IPS-18c (cell line): ENCODE data around the gene TMEM123.
A peak's percentile ranks its signal among the peaks of the same experiment; 100 is the strongest.
"Not testable (repeated sequence)": the region's sequence is repeated elsewhere in the genome, so short reads cannot be mapped to it uniquely, and the experiment has no call there.

Experiments used
- H3K4me3 ChIP-seq: 2 replicates; pipeline ENCODE4 v1.7.0; 2013; ENCODE audit warnings: low read depth, mild to moderate bottlenecking, low read length, moderate library complexity; ENCODE audit not compliant: insufficient read depth
- H3K9me3 ChIP-seq: one replicate; pipeline ENCODE4 v1.6.1; 2013; ENCODE audit warnings: mild to moderate bottlenecking, low read length, moderate library complexity; ENCODE audit not compliant: control insufficient read depth, insufficient read depth

TMEM123 gene

GRCh38 chr11:102393272-102393730 is 59.3 kb downstream of the TMEM123 start:
- H3K9me3 ChIP-seq, result no peaks in the 10 kb centered on the region

GRCh38 chr11:102391549-102392237 is 60.9 kb downstream of the TMEM123 start:
- H3K4me3 ChIP-seq, result no peak overlapping the region; the same call in 1 of the 2 replicates
- no peaks in the 10 kb centered on the region for H3K9me3 ChIP-seq

More at GRCh38 chr11:102393272-102393730, 59.3 kb downstream of the TMEM123 start:
- H3K4me3 ChIP-seq, result no peak overlapping the region

- no peak overlapping the region for H3K4me3 ChIP-seq
These were observed 61.7 kb downstream of the TMEM123 start for GRCh38 chr11:102390667-102391465.

GRCh38 chr11:102389253-102389652 is 63.3 kb downstream of the TMEM123 start:
- H3K4me3 ChIP-seq, result no peak overlapping the region

More at GRCh38 chr11:102390667-102391465, 61.7 kb downstream of the TMEM123 start:
- no peaks in the 10 kb centered on the region for H3K9me3 ChIP-seq

GRCh38 chr11:102387043-102387781 is 65.4 kb downstream of the TMEM123 start:
- H3K4me3 ChIP-seq, result no peak overlapping the region

More at GRCh38 chr11:102389253-102389652, 63.3 kb downstream of the TMEM123 start:
- no peaks in the 10 kb centered on the region for H3K9me3 ChIP-seq

GRCh38 chr11:102386136-102386734 is 66.3 kb downstream of the TMEM123 start:
- Histone ChIP-seq H3K9me3 (no peaks in the 10 kb centered on the region), H3K4me3 (no peak overlapping the region)

More at GRCh38 chr11:102387043-102387781, 65.4 kb downstream of the TMEM123 start:
- H3K9me3 ChIP-seq, result no peaks in the 10 kb centered on the region

- H3K4me3 ChIP-seq, result no peak overlapping the region
- no peaks in the 10 kb centered on the region for H3K9me3 ChIP-seq
These were observed 67.2 kb downstream of the TMEM123 start for GRCh38 chr11:102385085-102386007.

GRCh38 chr11:102384419-102385079 is 68.0 kb downstream of the TMEM123 start:
- no peaks in the 10 kb centered on the region for H3K9me3 ChIP-seq
- H3K4me3 ChIP-seq, result no peak overlapping the region

GRCh38 chr11:102383839-102384238 is 68.7 kb downstream of the TMEM123 start:
- no peaks in the 10 kb centered on the region for H3K9me3 ChIP-seq
- H3K4me3 ChIP-seq, result no peak overlapping the region

GRCh38 chr11:102382384-102382783 is 70.2 kb downstream of the TMEM123 start:
- Histone ChIP-seq H3K9me3 (no peaks in the 10 kb centered on the region), H3K4me3 (no peak overlapping the region)

- no peaks in the 10 kb centered on the region for H3K9me3 ChIP-seq
- H3K4me3 ChIP-seq, result no peak overlapping the region
These were observed 73.7 kb downstream of the TMEM123 start for GRCh38 chr11:102378818-102379217.

- H3K9me3 ChIP-seq, result no peaks in the 10 kb centered on the region
- no peak overlapping the region for H3K4me3 ChIP-seq
These were observed 74.7 kb downstream of the TMEM123 start for GRCh38 chr11:102377891-102378290.

- Histone ChIP-seq H3K4me3 (no peak overlapping the region), H3K9me3 (no peaks in the 10 kb centered on the region)
These were observed 76.7 kb downstream of the TMEM123 start for GRCh38 chr11:102375720-102376399.

GRCh38 chr11:102374633-102375424 is 77.7 kb downstream of the TMEM123 start:
- H3K9me3 ChIP-seq, result not testable (repeated sequence)
- H3K4me3 ChIP-seq, result peak overlapping the region; percentile 52; the same call in 1 of the 2 replicates
